Endodermal cell (in vitro differentiated cells): Measurements from ENCODE around the gene S100A12. TPM values are rescaled to one million over a fixed set of nuclear protein-coding genes. Genes with fewer than 3 reads are reported as not detected.

ENCODE experiments used
- DNase-seq: peaks from one replicate; pipeline ENCODE4 v3.0.0-alpha.2; 2017
- H3K27ac ChIP-seq: 2 replicates; pipeline ENCODE4 v1.5.1; 2013; ENCODE audit warnings: mild to moderate bottlenecking, low read depth, low read length, moderate library complexity
- H3K27me3 ChIP-seq: 2 replicates; pipeline ENCODE4 v1.6.1; 2013; ENCODE audit warnings: mild to moderate bottlenecking, low read length, moderate library complexity; ENCODE audit not compliant: insufficient read depth, control insufficient read depth, poor library complexity, severe bottlenecking
- H3K36me3 ChIP-seq: 2 replicates; pipeline ENCODE4 v1.7.0; 2013; ENCODE audit warnings: mild to moderate bottlenecking, low read length, moderate library complexity; ENCODE audit not compliant: control insufficient read depth, insufficient read depth
- H3K4me1 ChIP-seq: one replicate; pipeline ENCODE4 v1.7.0; 2013; ENCODE audit warnings: low read length; ENCODE audit not compliant: control insufficient read depth, insufficient read depth
- H3K4me3 ChIP-seq: 2 replicates; pipeline ENCODE4 v1.5.1; 2013; ENCODE audit warnings: mild to moderate bottlenecking, low read length, moderate library complexity
- H3K9ac ChIP-seq: 2 replicates; pipeline ENCODE4 v1.6.1; 2013; ENCODE audit warnings: mild to moderate bottlenecking, low read length, moderate library complexity; ENCODE audit not compliant: poor library complexity, severe bottlenecking; ENCODE audit errors: extremely low read depth
- H3K9me3 ChIP-seq: 2 replicates; pipeline ENCODE4 v1.6.1; 2013; ENCODE audit warnings: mild to moderate bottlenecking, low read length, moderate library complexity; ENCODE audit not compliant: control insufficient read depth
- H3K27ac Mint-ChIP-seq: 2 replicates; pipeline ENCODE4 v1.8.0; 2020; ENCODE audit warnings: mixed read lengths
- H3K27me3 Mint-ChIP-seq: 2 replicates; pipeline ENCODE4 v1.8.0; 2021; ENCODE audit warnings: mild to moderate bottlenecking, mixed read lengths; ENCODE audit not compliant: insufficient read depth
- H3K36me3 Mint-ChIP-seq: 2 replicates; pipeline ENCODE4 v1.8.0; 2020; ENCODE audit warnings: low read depth, mixed read lengths
- H3K4me1 Mint-ChIP-seq: 2 replicates; pipeline ENCODE4 v1.8.0; 2020; ENCODE audit warnings: mixed read lengths
- H3K4me3 Mint-ChIP-seq: 2 replicates; pipeline ENCODE4 v1.8.0; 2020; ENCODE audit warnings: mild to moderate bottlenecking, moderate library complexity, mixed read lengths
- H3K9me3 Mint-ChIP-seq: 2 replicates; pipeline ENCODE4 v1.8.0; 2020; ENCODE audit warnings: mild to moderate bottlenecking, mixed read lengths
- CTCF ChIP-seq: fragments of 200-600 bp; sonication (generic); conservative IDR thresholded peaks from 2 replicates; pipeline ENCODE4 v1.5.0; 2021; ENCODE audit warnings: antibody characterized with exemption, mild to moderate bottlenecking
- WGBS, 2 experiments: methylation state at CpG; one replicate each; pipeline versions ENCODE4 v1.1.5 to v1.1.7; 2013; ENCODE audit warnings: missing lambda C conversion rate in 2 of 2, mixed read lengths in 1 of 2; ENCODE audit not compliant: insufficient coverage in 1 of 2, insufficient read length in 1 of 2; 5-methylcytosine and 5-hydroxymethylcytosine counted together
- total RNA-seq, 2 donors: library from RNA; stranded (reverse); fragmentation: NEBNext Ultra II Directional in 1 of 2; extraction: Animal tissue kit (Norgen Biotek cat#: 25700) in 1 of 2; gene quantifications; 2 replicates in 1 of 2; 3 replicates in 1 of 2; pipeline ENCODE4 v1.2.1, GENCODE V29; 2021

Gene S100A12
- total RNA-seq, 2 donors from 2014 or later = not detected

GRCh38 chr1:153367090-153367489, 8.3 kb downstream of the S100A12 start:
- Histone ChIP-seq H3K4me3 (no peak overlapping the region), H3K36me3 (no peaks in the 10 kb centered on the region), H3K9me3 (no peaks in the 10 kb centered on the region), H3K27me3 (no peaks in the 10 kb centered on the region), H3K4me1 (no peaks in the 10 kb centered on the region), H3K9ac (no peak overlapping the region), H3K27ac (no peak overlapping the region)
- TF ChIP-seq CTCF = no peak
- Mint-ChIP-seq H3K36me3 (no peaks in the 10 kb centered on the region), H3K9me3 (no peaks in the 10 kb centered on the region), H3K4me3 (no peak overlapping the region), H3K27ac (no peak overlapping the region), H3K4me1 (no peaks in the 10 kb centered on the region), H3K27me3 (peaks cover 15% of the 10 kb centered on the region)
- peak; percentile 1 for DNase-seq
- WGBS, 2 experiments = 78% methylated on average over 2 of the region's 2 CpGs; no CpG with 5 or more reads in 1 of the 2 experiments

GRCh38 chr1:153366261-153366660, 9.2 kb downstream of the S100A12 start:
- no peak overlapping the region for H3K4me3 Mint-ChIP-seq
- H3K27ac Mint-ChIP-seq = no peak overlapping the region

GRCh38 chr1:153365696-153366095, 9.7 kb downstream of the S100A12 start:
- TF ChIP-seq CTCF = no peak
- H3K4me1 Mint-ChIP-seq = no peaks in the 10 kb centered on the region
- peak; percentile 23 for DNase-seq
- Histone ChIP-seq H3K9me3 (no peaks in the 10 kb centered on the region), H3K4me1 (no peaks in the 10 kb centered on the region), H3K36me3 (no peaks in the 10 kb centered on the region), H3K27ac (no peak overlapping the region), H3K9ac (no peak overlapping the region), H3K27me3 (no peaks in the 10 kb centered on the region), H3K4me3 (no peak overlapping the region)
- H3K27ac Mint-ChIP-seq = no peak overlapping the region
- 92% methylated on average over 8 of the region's 8 CpGs; no CpG with 5 or more reads in 1 of the 2 experiments for WGBS, 2 experiments
- H3K36me3 Mint-ChIP-seq = no peaks in the 10 kb centered on the region
- peaks cover 12% of the 10 kb centered on the region for H3K27me3 Mint-ChIP-seq
- no peaks in the 10 kb centered on the region for H3K9me3 Mint-ChIP-seq
- H3K4me3 Mint-ChIP-seq = no peak overlapping the region

More at GRCh38 chr1:153366261-153366660, 9.2 kb downstream of the S100A12 start:
- H3K9me3 ChIP-seq = no peaks in the 10 kb centered on the region
- H3K9me3 Mint-ChIP-seq = no peaks in the 10 kb centered on the region
- H3K9ac ChIP-seq = no peak overlapping the region
- H3K27me3 Mint-ChIP-seq = peaks cover 15% of the 10 kb centered on the region
- no peaks in the 10 kb centered on the region for H3K27me3 ChIP-seq
- WGBS, 2 experiments = 84 to 86% methylated on average over 3 to 6 of the region's 6 CpGs
- no peak overlapping the region for H3K27ac ChIP-seq
- H3K36me3 Mint-ChIP-seq = no peaks in the 10 kb centered on the region
- no peaks in the 10 kb centered on the region for H3K36me3 ChIP-seq
- DNase-seq = peak; percentile 27
- H3K4me3 ChIP-seq = no peak overlapping the region
- no peaks in the 10 kb centered on the region for H3K4me1 ChIP-seq
- no peaks in the 10 kb centered on the region for H3K4me1 Mint-ChIP-seq
- TF ChIP-seq CTCF = no peak
